Lower leg skin (tissue), 4 donors: ENCODE results near the gene MID1IP1. TPM values are rescaled to one million over a fixed set of nuclear protein-coding genes. Genes with fewer than 3 reads are reported as not detected.
A peak's percentile ranks its signal among the peaks of the same experiment; 100 is the strongest.

Experiments used
- DNase-seq, 2 donors: peaks; one replicate each; pipeline ENCODE4 v3.0.0-alpha.2; 2019; ENCODE audit warnings: low spot score in 2 of 2
- H3K4me3 ChIP-seq: fragments of 200-600 bp; sonication (generic); 2 replicates; pipeline ENCODE4 v1.5.1; 2017; ENCODE audit warnings: mild to moderate bottlenecking, low read depth; ENCODE audit not compliant: poor library complexity, severe bottlenecking
- CTCF ChIP-seq, 3 donors: fragments of 450-650 bp; IDR thresholded peaks; one replicate each; pipeline ENCODE4 v1.5.1; 2016; ENCODE audit warnings: antibody characterized with exemption in 3 of 3, mild to moderate bottlenecking in 3 of 3, moderate library complexity in 2 of 3
- POLR2A ChIP-seq, 2 donors: fragments of 450-650 bp; IDR thresholded peaks; one replicate each; pipeline ENCODE4 v1.6.1; 2016 to 2017; ENCODE audit warnings: antibody characterized with exemption in 2 of 2, mild to moderate bottlenecking in 1 of 2, moderate library complexity in 1 of 2
- WGBS, 2 donors: methylation state at CpG; one replicate each; pipeline ENCODE4 v1.1.5; 2018; 5-methylcytosine and 5-hydroxymethylcytosine counted together
- intact Hi-C: fragments of 100-400 bp; cut with DNase I; formaldehyde crosslinking; loops from one replicate; pipeline ENCODE4 v1.15.0; 2023; ENCODE audit warnings: low total_unique reads
- total RNA-seq, 4 donors: library from RNA; depleted of rRNA; stranded (reverse); fragments of >200 nt; gene quantifications; one replicate each; pipeline ENCODE4 v1.1.0, GENCODE V29; 2016

MID1IP1 gene
- total RNA-seq, 4 donors from 2014 or later = 37.6 to 77.4 (median 54.8) TPM

GRCh38 chrX:38803588-38804431, 2.6 kb downstream of the MID1IP1 start:
- 2 to 55% methylated on average over 17 to 37 of the region's 64 CpGs for WGBS, 2 donors
- intact Hi-C loops = no loop called here
- peak overlapping the region; percentile 50 for H3K4me3 ChIP-seq
- TF ChIP-seq POLR2A (IDR thresholded peaks at IDR 0.05) (peak in 1 of 2 donors; percentile 28), CTCF (IDR thresholded peaks at IDR 0.05) (no peak)
- DNase-seq = peak; percentile 66 to 94

GRCh38 chrX:38804432-38804681, 3.1 kb downstream of the MID1IP1 start:
- intact Hi-C loops = no loop called here
- 3 to 49% methylated on average over 6 to 19 of the region's 19 CpGs for WGBS, 2 donors
- no peak for TF ChIP-seq CTCF (IDR thresholded peaks at IDR 0.05)
- H3K4me3 ChIP-seq = peak overlapping the region; percentile 50
- no peak for DNase-seq

GRCh38 chrX:38804682-38805431, 3.6 kb downstream of the MID1IP1 start:
- DNase-seq = peak in 1 of 2 donors; percentile 88
- 0 to 43% methylated on average over 8 to 55 of the region's 66 CpGs for WGBS, 2 donors
- intact Hi-C loops = no loop called here

GRCh38 chrX:38805432-38806389, 4.5 kb downstream of the MID1IP1 start:
- intact Hi-C loops = no loop called here
- 1 to 43% methylated on average over 40 to 41 of the region's 41 CpGs for whole genome bisulfite sequencing, 2 donors
- DNase-seq = peak; percentile 40 to 93
- TF ChIP-seq POLR2A (IDR thresholded peaks at IDR 0.05) (no peak), CTCF (IDR thresholded peaks at IDR 0.05) (no peak)
- H3K4me3 ChIP-seq = peak overlapping the region; percentile 50

More at GRCh38 chrX:38804682-38805431, 3.6 kb downstream of the MID1IP1 start:
- TF ChIP-seq CTCF (IDR thresholded peaks at IDR 0.05) (no peak), POLR2A (IDR thresholded peaks at IDR 0.05) (no peak)
- peak overlapping the region; percentile 50 for H3K4me3 ChIP-seq

- TF ChIP-seq CTCF (IDR thresholded peaks at IDR 0.05) (no peak), POLR2A (IDR thresholded peaks at IDR 0.05) (no peak)
- WGBS, 2 donors = 47 to 61% methylated on average over 7 of the region's 7 CpGs
- intact Hi-C loops = no loop called here
- no peak for DNase-seq
- H3K4me3 ChIP-seq = no peak overlapping the region
Measured at GRCh38 chrX:38806875-38807621, 5.8 kb downstream of the MID1IP1 start.
